ENCODE data around the gene SH3RF2. TPM values are rescaled to one million over a fixed set of nuclear protein-coding genes. Genes with fewer than 3 reads are reported as not detected.

The SH3RF2 gene
- total and polyA plus RNA-seq, 2 donors (not counting 1 experiment from before 2014, with no cell fraction given): 0.03 TPM; not detected in 1

DNA sequence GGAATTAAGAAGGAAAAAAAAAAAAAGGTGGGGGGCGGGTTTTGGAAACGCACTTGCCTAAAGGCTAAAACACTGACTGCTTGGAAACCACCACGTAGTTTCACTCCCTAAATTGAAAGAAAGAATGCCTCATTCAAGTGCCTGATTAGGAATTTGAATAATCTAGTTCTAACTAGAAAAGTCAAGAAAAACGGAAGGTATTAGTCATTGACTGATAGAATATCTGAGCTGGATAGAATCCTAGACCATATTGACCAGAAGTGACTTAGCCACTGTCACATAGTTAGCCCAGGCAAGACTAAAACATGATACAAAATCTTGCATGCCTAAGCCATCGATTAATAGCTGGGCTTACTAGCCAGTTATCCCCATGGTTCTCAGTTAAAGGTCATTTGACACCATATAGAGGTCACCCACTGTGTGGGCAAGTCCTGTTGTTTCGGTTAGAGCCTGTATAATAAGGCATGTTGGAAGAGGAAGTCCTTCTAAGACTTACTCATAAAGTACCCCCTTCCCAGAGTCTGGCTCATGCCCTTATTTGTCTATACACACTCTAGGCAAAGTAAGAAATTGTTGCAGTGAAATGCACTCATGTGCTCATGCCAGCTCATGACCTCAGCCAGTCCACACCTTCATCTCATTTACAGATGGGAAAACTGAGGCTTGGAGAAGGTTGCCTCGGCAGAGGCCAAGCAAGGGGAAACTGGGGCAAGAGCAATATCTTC, 40.2 kb downstream of the SH3RF2 start:
- H3K27ac Mint-ChIP-seq: no peak overlapping the region
- Histone ChIP-seq H2AFZ (ENCODE audit: insufficient read depth, low read depth, low read length, poor library complexity, severe bottlenecking) (no peak overlapping the region), H4K20me1 (ENCODE audit: control insufficient read depth, insufficient read depth, low read length, poor library complexity, severe bottlenecking) (no peaks in the 10 kb centered on the region), H3K9me3 (ENCODE audit: control extremely low read depth in 1 of 3, control insufficient read depth in 2 of 3, insufficient read depth in 1 of 3, low read length in 2 of 3) (no peaks in the 10 kb centered on the region), H3K36me3 (replicated peaks in 1 of 2; ENCODE audit: control extremely low read depth in 1 of 2, control insufficient read depth in 1 of 2, extremely low read depth in 1 of 2, insufficient read depth in 2 of 2, low read length in 1 of 2) (no peaks in the 10 kb centered on the region), H3K4me3 (ENCODE audit: control extremely low read depth in 1 of 5, extremely low read depth in 1 of 5, insufficient read depth in 1 of 5, low read depth in 2 of 5, low read length in 4 of 5) (no peak overlapping the region), H3K27ac (ENCODE audit: low read length in 2 of 2) (no peak overlapping the region), H3K9ac (ENCODE audit: low read length) (no peak overlapping the region), H3K4me1 (ENCODE audit: control insufficient read depth in 2 of 2, insufficient read depth in 2 of 2, low read length in 2 of 2) (no peaks in the 10 kb centered on the region), H3K79me2 (ENCODE audit: control insufficient read depth, insufficient read depth, low read length) (no peaks in the 10 kb centered on the region), H3K4me2 (replicated peaks; ENCODE audit: low read depth, low read length, poor library complexity, severe bottlenecking) (no peak overlapping the region), H3K27me3 (replicated peaks in 1 of 4; ENCODE audit: control extremely low read depth in 1 of 4, control insufficient read depth in 3 of 4, insufficient read depth in 4 of 4, low read length in 3 of 4) (no peaks in the 10 kb centered on the region)
- no peaks in the 10 kb centered on the region for H3K9me3 Mint-ChIP-seq (ENCODE audit: insufficient read depth)
- CTCF ChIA-PET: no interaction called here
- intact Hi-C loops (cut with micrococcal nuclease): no loop called here
- H3K4me3 Mint-ChIP-seq: no peak overlapping the region
- TF ChIP-seq EZH2 (IDR thresholded peaks at IDR 0.05; ENCODE audit: borderline replicate concordance, insufficient read depth, low read depth, low read length, poor library complexity, severe bottlenecking) (no peak), CTCF (IDR thresholded peaks at IDR 0.05) (no peak)
- POLR2A ChIA-PET: no interaction called here
- peaks cover 3% of the 10 kb centered on the region for H3K27me3 Mint-ChIP-seq
- H3K4me1 Mint-ChIP-seq: no peaks in the 10 kb centered on the region
- WGBS (ENCODE audit: insufficient coverage): 78% methylated on average over 1 of the region's 7 CpGs
- no peak for DNase-seq
- ATAC-seq (ENCODE audit: low read depth): no peak

- 100% methylated on average over 2 of the region's 3 CpGs for WGBS (ENCODE audit: insufficient coverage)
- H3K27ac Mint-ChIP-seq: no peak overlapping the region
- H3K27me3 Mint-ChIP-seq: peaks cover 3% of the 10 kb centered on the region
- intact Hi-C loops (cut with micrococcal nuclease): no loop called here
- Histone ChIP-seq H3K4me3 (ENCODE audit: control extremely low read depth in 1 of 5, extremely low read depth in 1 of 5, insufficient read depth in 1 of 5, low read depth in 2 of 5, low read length in 4 of 5) (no peak overlapping the region), H3K9ac (ENCODE audit: low read length) (no peak overlapping the region), H3K4me1 (ENCODE audit: control insufficient read depth in 2 of 2, insufficient read depth in 2 of 2, low read length in 2 of 2) (no peaks in the 10 kb centered on the region), H3K36me3 (replicated peaks in 1 of 2; ENCODE audit: control extremely low read depth in 1 of 2, control insufficient read depth in 1 of 2, extremely low read depth in 1 of 2, insufficient read depth in 2 of 2, low read length in 1 of 2) (no peaks in the 10 kb centered on the region), H3K4me2 (replicated peaks; ENCODE audit: low read depth, low read length, poor library complexity, severe bottlenecking) (no peak overlapping the region), H3K27me3 (replicated peaks in 1 of 4; ENCODE audit: control extremely low read depth in 1 of 4, control insufficient read depth in 3 of 4, insufficient read depth in 4 of 4, low read length in 3 of 4) (no peaks in the 10 kb centered on the region), H4K20me1 (ENCODE audit: control insufficient read depth, insufficient read depth, low read length, poor library complexity, severe bottlenecking) (no peaks in the 10 kb centered on the region), H3K27ac (ENCODE audit: low read length in 2 of 2) (no peak overlapping the region), H3K9me3 (ENCODE audit: control extremely low read depth in 1 of 3, control insufficient read depth in 2 of 3, insufficient read depth in 1 of 3, low read length in 2 of 3) (no peaks in the 10 kb centered on the region), H3K79me2 (ENCODE audit: control insufficient read depth, insufficient read depth, low read length) (no peaks in the 10 kb centered on the region), H2AFZ (ENCODE audit: insufficient read depth, low read depth, low read length, poor library complexity, severe bottlenecking) (no peak overlapping the region)
- H3K4me1 Mint-ChIP-seq: no peaks in the 10 kb centered on the region
- DNase-seq: no peak
- POLR2A ChIA-PET: no interaction called here
- no peak overlapping the region for H3K4me3 Mint-ChIP-seq
- ATAC-seq (ENCODE audit: low read depth): no peak
- CTCF ChIA-PET: no interaction called here
- TF ChIP-seq EZH2 (IDR thresholded peaks at IDR 0.05; ENCODE audit: borderline replicate concordance, insufficient read depth, low read depth, low read length, poor library complexity, severe bottlenecking) (no peak), CTCF (IDR thresholded peaks at IDR 0.05) (no peak)
- no peaks in the 10 kb centered on the region for H3K9me3 Mint-ChIP-seq (ENCODE audit: insufficient read depth)
Measured at GRCh38 chr5:145978171-145978570, 41.8 kb downstream of the SH3RF2 start.

All from B cell (primary cell).